HL-60 (cell line): ENCODE results near the gene KRT77.

ENCODE experiments used
- GABPA ChIP-seq: IDR thresholded peaks from 2 replicates; pipeline ENCODE4 v1.6.1; 2012; ENCODE audit warnings: low read depth
- POLR2AphosphoS5 ChIP-seq: IDR thresholded peaks from 2 replicates; pipeline ENCODE4 v1.6.1; 2012; ENCODE audit warnings: low read depth
- SPI1 ChIP-seq: IDR thresholded peaks from 2 replicates; pipeline ENCODE4 v1.6.1; 2012; ENCODE audit warnings: low read depth, mild to moderate bottlenecking, borderline replicate concordance
- TF ChIP-seq, protein P1 (sequence below): IDR thresholded peaks from one replicate; pipeline ENCODE4 v1.5.1; 2011; ENCODE audit warnings: low read length, control low read depth, inconsistent platforms; ENCODE audit not compliant: insufficient read depth
- TF ChIP-seq, protein P2 (sequence below): IDR thresholded peaks from 2 replicates; pipeline ENCODE4 v1.6.1; 2012; ENCODE audit warnings: low read depth; ENCODE audit not compliant: insufficient replicate concordance

DNA sequence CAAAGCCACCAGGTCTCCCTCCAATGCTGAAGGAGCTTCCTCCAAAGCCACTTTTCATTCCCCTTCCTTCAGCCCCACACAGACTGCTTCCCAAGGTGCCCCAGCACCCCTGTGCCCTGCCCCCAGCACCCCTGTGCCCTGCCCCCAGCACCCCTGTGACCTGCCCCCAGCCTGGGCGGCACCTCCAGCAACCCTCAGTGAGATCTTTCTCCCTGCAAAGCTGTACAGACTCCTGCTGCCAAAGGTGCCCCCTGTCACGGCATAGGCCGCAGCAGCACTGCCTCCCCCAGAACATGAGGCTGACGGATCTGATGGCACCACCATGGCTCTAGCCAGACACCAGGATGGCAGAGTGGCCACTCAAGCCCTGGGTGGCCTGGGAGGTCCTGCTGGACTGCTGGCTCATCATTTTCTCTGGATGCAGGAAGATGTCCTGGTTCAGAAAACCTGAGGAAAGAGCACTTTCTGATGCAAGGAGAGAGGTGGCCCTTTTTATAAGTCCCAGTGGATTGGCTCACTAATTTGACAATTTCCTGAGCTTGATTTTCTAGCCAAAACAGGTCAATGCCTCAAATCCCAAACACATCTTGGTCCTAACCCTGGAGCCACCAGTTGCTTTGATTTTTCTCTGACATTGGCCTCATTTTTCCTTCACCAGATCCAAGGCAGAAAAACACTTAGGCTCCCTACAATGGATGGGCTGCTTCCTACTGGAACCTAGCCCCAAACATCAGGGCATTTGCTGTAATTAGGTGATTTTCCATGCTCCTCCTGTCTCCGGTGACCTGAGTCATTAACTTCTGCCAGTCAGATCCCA, 32.7 kb upstream of the KRT77 start:
- TF ChIP-seq, protein P1, sequence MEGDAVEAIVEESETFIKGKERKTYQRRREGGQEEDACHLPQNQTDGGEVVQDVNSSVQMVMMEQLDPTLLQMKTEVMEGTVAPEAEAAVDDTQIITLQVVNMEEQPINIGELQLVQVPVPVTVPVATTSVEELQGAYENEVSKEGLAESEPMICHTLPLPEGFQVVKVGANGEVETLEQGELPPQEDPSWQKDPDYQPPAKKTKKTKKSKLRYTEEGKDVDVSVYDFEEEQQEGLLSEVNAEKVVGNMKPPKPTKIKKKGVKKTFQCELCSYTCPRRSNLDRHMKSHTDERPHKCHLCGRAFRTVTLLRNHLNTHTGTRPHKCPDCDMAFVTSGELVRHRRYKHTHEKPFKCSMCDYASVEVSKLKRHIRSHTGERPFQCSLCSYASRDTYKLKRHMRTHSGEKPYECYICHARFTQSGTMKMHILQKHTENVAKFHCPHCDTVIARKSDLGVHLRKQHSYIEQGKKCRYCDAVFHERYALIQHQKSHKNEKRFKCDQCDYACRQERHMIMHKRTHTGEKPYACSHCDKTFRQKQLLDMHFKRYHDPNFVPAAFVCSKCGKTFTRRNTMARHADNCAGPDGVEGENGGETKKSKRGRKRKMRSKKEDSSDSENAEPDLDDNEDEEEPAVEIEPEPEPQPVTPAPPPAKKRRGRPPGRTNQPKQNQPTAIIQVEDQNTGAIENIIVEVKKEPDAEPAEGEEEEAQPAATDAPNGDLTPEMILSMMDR, result no peak
- no peak for TF ChIP-seq POLR2AphosphoS5
- TF ChIP-seq, protein P2, sequence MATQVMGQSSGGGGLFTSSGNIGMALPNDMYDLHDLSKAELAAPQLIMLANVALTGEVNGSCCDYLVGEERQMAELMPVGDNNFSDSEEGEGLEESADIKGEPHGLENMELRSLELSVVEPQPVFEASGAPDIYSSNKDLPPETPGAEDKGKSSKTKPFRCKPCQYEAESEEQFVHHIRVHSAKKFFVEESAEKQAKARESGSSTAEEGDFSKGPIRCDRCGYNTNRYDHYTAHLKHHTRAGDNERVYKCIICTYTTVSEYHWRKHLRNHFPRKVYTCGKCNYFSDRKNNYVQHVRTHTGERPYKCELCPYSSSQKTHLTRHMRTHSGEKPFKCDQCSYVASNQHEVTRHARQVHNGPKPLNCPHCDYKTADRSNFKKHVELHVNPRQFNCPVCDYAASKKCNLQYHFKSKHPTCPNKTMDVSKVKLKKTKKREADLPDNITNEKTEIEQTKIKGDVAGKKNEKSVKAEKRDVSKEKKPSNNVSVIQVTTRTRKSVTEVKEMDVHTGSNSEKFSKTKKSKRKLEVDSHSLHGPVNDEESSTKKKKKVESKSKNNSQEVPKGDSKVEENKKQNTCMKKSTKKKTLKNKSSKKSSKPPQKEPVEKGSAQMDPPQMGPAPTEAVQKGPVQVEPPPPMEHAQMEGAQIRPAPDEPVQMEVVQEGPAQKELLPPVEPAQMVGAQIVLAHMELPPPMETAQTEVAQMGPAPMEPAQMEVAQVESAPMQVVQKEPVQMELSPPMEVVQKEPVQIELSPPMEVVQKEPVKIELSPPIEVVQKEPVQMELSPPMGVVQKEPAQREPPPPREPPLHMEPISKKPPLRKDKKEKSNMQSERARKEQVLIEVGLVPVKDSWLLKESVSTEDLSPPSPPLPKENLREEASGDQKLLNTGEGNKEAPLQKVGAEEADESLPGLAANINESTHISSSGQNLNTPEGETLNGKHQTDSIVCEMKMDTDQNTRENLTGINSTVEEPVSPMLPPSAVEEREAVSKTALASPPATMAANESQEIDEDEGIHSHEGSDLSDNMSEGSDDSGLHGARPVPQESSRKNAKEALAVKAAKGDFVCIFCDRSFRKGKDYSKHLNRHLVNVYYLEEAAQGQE, result no peak
- TF ChIP-seq GABPA, result no peak
- TF ChIP-seq SPI1, result no peak
